H7 (cell line): ENCODE data around the gene HDAC11. TPM values are rescaled to one million over a fixed set of nuclear protein-coding genes. Genes with fewer than 3 reads are reported as not detected.
"Not testable (repeated sequence)": the region's sequence is repeated elsewhere in the genome, so short reads cannot be mapped to it uniquely, and the experiment has no call there.

ENCODE experiments used
- DNase-seq: peaks from one replicate; pipeline ENCODE4 v3.0.0; 2012
- H3K27me3 ChIP-seq: 2 replicates; pipeline ENCODE4 v1.6.0; 2011; ENCODE audit warnings: mild to moderate bottlenecking, low read length; ENCODE audit not compliant: control insufficient read depth, insufficient read depth
- H3K36me3 ChIP-seq: replicated peaks from 2 replicates; pipeline ENCODE4 v1.5.1; 2011; ENCODE audit warnings: low read length; ENCODE audit not compliant: control insufficient read depth, insufficient read depth
- H3K4me3 ChIP-seq: 2 replicates; pipeline ENCODE4 v1.5.1; 2011; ENCODE audit warnings: low read depth, mild to moderate bottlenecking, control low read depth, low read length, moderate library complexity; ENCODE audit not compliant: insufficient read depth
- total RNA-seq: library from RNA; depleted of rRNA; stranded (reverse); fragments of >200 nt; shearing (Covaris generic); gene quantifications from 2 replicates; pipeline ENCODE4 v1.2.3, GENCODE V29; 2014

HDAC11 gene
- total RNA-seq, 1 experiment from 2014 or later, result 14.7 TPM

- Histone ChIP-seq H3K36me3 (no peaks in the 10 kb centered on the region), H3K27me3 (peaks cover 8% of the 10 kb centered on the region), H3K4me3 (peak overlapping the region; percentile 77)
- DNase-seq, result peak; percentile 86
Observed at GRCh38 chr3:13479332-13479581, 849 bp upstream of the HDAC11 start.

DNA sequence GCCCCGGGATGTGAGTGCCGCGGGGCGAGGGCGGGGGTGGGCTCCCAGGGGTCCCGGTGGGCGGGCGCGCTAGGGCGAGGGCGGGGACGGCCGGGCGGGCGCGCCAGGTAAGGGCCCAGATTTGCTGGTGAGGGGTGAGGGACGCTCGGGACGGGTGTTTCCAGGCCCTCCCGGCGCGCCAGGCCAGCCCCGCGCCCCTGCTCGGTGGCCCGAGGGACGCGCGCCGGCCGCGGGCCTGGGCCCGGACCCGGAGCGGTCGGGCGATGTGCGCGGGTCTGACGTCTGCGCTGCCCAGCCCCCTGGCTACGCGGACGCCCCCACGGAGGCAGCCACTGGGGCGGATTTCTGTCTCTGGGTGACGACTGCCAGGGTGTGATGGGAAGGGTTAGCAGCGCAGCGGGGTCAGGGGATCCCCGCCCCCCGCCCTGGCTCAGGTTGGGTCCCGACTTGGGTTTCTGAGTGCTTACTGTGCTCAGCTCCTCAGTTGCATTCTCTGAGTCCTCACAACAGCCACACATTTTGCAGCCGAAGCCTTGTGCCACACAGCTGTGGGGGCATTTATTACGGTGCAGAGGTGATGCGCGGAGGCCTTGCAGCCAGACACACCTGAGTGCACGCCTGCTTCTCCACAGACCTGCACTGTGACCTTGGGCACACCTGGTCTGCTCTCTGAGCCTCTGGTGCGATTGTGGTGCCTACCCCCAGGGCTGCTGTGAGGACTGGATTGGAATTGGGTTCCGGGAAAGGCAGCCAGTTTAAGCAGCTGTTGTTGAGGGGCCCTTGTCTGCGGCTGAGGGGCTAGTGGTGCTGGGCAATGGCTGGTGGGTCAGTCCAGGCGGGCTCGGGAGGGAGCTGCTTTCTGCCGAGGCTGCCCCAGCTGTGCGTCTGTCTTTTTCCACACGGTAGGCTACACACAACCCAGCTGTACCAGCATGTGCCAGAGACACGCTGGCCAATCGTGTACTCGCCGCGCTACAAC lies 523 bp downstream of the HDAC11 start:
- peak overlapping the region; percentile 59 for H3K4me3 ChIP-seq
- H3K36me3 ChIP-seq, result no peaks in the 10 kb centered on the region
- H3K27me3 ChIP-seq, result peaks cover 8% of the 10 kb centered on the region
- DNase-seq, result no peak

- H3K36me3 ChIP-seq, result no peaks in the 10 kb centered on the region
- H3K27me3 ChIP-seq, result peaks cover 8% of the 10 kb centered on the region
- no peak for DNase-seq
- H3K4me3 ChIP-seq, result no peak overlapping the region
Observed at GRCh38 chr3:13482106-13482690, 2.1 kb downstream of the HDAC11 start.

DNA sequence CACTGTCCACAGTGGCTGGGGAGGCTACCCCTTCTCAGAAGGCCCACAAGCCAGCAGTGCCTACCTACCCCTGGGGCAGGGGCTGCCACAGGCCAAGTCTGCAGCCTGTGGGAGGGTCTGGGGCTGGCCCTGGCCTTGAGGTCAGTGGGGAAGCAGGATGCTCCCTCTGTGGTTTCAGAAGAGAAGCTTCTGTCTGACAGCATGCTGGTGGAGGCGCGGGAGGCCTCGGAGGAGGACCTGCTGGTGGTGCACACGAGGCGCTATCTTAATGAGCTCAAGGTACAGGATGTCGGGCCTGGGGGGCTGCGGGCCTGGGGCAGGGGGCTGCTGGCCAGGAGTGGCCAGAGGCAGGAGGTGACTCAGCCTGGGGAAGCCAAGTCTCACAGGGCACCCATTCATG lies 3.2 kb downstream of the HDAC11 start:
- DNase-seq, result no peak
- H3K4me3 ChIP-seq, result no peak overlapping the region

DNA sequence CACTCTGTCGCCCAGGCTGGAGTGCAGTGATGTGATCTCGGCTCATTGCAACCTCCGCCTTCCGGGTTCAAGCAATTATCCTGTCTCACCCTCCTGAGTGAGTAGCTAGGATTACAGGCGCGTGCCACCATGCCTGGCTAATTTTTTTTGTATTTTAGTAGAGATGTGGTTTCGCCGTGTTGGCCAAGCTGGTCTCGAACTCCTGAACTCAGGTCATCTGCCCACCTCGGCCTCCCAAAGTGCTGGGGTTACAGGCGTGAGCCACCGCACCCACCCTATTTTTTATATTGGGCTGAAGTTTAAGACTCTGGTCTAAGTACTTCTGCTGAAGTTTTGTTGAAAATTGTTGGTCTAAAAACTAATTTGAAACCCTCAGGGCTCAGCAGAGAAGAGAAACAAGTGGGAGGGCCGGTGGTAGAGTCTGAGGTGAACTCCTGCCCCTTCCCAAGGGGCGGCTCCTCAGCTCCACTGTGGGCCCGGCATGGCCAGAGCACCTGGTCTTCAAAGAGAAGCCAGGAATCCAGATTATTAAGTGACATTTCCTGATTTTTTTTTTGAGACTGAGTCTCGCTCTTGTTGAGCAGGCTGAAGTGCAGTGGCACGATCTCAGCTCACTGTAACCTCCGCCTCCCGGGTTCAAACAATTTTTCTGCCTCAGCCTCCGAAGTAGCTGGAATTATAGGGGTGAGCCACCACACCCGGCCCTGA lies 4.0 kb downstream of the HDAC11 start:
- DNase-seq, result no peak
- no peak overlapping the region for H3K4me3 ChIP-seq
- peaks cover 8% of the 10 kb centered on the region for H3K27me3 ChIP-seq
- no peaks in the 10 kb centered on the region for H3K36me3 ChIP-seq

More for the DNA sequence above, 3.2 kb downstream of the HDAC11 start:
- Histone ChIP-seq H3K36me3 (no peaks in the 10 kb centered on the region), H3K27me3 (peaks cover 8% of the 10 kb centered on the region)

GRCh38 chr3:13484851-13485590 lies 4.9 kb downstream of the HDAC11 start:
- Histone ChIP-seq H3K27me3 (peaks cover 8% of the 10 kb centered on the region), H3K36me3 (no peaks in the 10 kb centered on the region), H3K4me3 (no peak overlapping the region)
- peak; percentile 29 for DNase-seq

DNA sequence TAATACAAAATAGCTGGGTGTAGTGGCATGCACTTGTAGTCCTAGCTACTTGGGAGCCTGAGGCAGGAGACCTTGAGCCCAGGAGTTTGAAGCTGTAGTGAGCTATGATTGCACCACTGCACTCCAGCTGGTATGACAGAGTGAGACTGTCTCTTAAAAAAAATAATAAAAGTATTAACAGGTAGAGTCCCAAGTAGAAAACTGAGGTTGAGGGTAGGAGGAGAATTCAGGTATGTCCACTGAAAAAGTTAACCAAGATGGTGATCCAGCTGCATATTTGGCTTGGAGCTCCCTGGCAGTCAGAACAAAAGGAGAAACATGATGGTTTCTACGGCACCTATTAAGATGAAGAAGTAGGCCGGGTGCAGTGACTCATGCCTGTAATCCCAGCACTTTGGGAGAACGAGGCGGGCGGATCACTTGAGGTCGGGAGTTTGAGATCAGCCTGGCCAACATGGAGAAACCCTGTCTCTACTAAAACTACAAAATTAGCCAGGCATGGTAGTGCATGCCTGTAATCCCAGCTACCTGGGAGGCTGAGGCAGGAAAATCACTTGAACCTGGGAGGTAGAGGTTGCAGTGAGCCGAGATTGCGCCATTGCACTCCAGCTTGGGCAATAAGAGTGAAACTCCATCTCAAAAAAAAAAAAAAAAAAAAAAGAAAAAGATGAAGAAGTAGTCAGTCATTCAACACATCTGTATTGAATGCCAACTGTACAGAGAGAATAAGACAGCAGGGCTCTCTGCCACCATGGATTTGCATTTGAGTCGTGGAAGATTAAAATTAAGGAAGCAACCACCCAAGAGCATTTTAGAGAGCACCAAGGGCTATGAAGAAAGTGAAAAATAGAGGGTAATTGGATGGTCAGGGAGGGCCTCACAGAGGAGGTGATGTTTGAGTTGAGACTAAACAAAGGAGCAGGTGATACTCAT lies 5.8 kb downstream of the HDAC11 start:
- H3K4me3 ChIP-seq, H3K36me3 ChIP-seq, H3K27me3 ChIP-seq, DNase-seq: not testable (repeated sequence)

DNA sequence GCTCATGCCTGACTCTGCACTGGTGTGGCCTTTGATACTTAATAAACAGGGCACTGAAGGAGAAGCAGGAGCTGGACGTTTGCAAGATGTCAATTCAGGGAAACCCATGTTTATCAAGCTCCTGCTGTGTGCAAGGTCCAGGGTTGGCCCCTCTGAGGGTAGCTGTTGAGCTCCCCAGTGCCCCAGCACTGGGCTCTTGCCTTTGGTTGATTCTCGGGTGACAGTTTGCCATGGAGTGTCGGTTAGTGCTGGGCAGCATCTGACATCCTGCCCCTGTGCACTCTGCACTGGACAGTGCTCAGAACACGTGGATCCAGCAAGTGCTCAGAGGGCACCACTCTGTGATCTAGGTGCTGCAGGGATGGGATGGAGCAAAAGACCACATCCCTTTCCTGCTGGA lies 7.3 kb downstream of the HDAC11 start:
- no peaks in the 10 kb centered on the region for H3K36me3 ChIP-seq
- DNase-seq, result no peak
- no peak overlapping the region for H3K4me3 ChIP-seq
- no peaks in the 10 kb centered on the region for H3K27me3 ChIP-seq

GRCh38 chr3:13491206-13491974 lies 11.3 kb downstream of the HDAC11 start:
- H3K27me3 ChIP-seq, result no peaks in the 10 kb centered on the region
- no peaks in the 10 kb centered on the region for H3K36me3 ChIP-seq
- DNase-seq, result no peak
- H3K4me3 ChIP-seq, result no peak overlapping the region

- H3K4me3 ChIP-seq, result no peak overlapping the region
- no peaks in the 10 kb centered on the region for H3K36me3 ChIP-seq
- DNase-seq, result no peak
Observed at GRCh38 chr3:13492048-13492447, 11.9 kb downstream of the HDAC11 start.

DNA sequence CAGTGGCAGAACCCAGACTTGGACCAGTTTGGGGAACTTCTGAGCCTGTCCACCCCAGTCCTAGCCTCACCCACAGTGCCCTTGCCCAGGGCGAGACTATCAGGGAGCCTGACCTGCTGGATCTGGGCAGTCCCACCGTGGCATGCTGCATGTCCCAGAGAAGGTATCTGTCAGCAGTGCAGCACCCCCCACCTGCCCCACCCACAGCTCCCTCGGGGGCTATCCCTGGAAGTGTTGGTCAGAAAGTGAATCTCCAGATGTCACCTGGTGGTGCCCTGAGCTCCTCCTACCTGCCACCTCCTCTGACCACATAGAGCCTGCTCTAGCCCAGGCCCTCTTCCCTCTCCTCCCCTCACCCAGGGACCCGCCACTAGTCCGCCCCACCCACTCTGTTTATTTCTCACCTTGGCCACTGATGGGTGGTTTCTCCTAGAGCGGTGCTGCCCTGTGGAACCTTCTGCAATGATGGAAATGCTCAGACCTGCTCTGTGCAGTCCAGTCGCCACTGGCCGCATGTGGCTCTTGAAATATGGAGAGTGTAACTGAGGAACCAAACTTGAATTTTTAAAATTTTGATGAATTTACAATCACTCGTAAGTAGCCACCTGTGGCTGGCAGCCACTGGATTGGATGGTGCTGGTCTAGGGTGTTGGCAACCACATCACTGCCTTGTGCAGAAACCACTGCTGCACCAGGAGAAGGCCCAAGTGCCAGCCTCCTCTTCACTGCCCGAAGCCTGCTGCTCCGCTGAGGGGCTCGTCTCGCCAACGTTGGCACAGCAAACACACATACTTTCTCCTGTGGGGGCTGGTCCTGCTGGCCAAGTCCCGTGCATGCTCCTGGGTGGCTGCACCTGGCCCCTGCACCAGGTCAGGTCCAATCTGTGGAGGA lies 13.1 kb downstream of the HDAC11 start:
- Histone ChIP-seq H3K4me3 (no peak overlapping the region), H3K36me3 (no peaks in the 10 kb centered on the region), H3K27me3 (no peaks in the 10 kb centered on the region)
- no peak for DNase-seq

More at GRCh38 chr3:13492048-13492447, 11.9 kb downstream of the HDAC11 start:
- H3K27me3 ChIP-seq, result no peaks in the 10 kb centered on the region

GRCh38 chr3:13493867-13494441 lies 13.8 kb downstream of the HDAC11 start:
- Histone ChIP-seq H3K4me3 (no peak overlapping the region), H3K27me3 (no peaks in the 10 kb centered on the region), H3K36me3 (no peaks in the 10 kb centered on the region)
- DNase-seq, result no peak
